Measurements from ENCODE around the gene TCP11L1.
A peak's percentile ranks its signal among the peaks of the same experiment; 100 is the strongest.
"Not testable (repeated sequence)": the region's sequence is repeated elsewhere in the genome, so short reads cannot be mapped to it uniquely, and the experiment has no call there.

TCP11L1 gene

GRCh38 chr11:33048701-33049100 is 9.3 kb downstream of the TCP11L1 start:
- not testable (repeated sequence) for H3K4me3 Mint-ChIP-seq, H3K27me3 Mint-ChIP-seq, H3K9me3 Mint-ChIP-seq, H3K4me1 Mint-ChIP-seq, H3K27ac Mint-ChIP-seq
- H3K36me3 Mint-ChIP-seq: peaks cover 10% of the 10 kb centered on the region

GRCh38 chr11:33049565-33050408 is 10.4 kb downstream of the TCP11L1 start:
- not testable (repeated sequence) for H3K9me3 Mint-ChIP-seq

GRCh38 chr11:33052231-33052630 is 12.9 kb downstream of the TCP11L1 start:
- peaks cover 11% of the 10 kb centered on the region for H3K36me3 Mint-ChIP-seq
- H3K4me1 Mint-ChIP-seq: no peaks in the 10 kb centered on the region
- H3K27me3 Mint-ChIP-seq: no peaks in the 10 kb centered on the region
- no peak overlapping the region for H3K27ac Mint-ChIP-seq
- no peaks in the 10 kb centered on the region for H3K9me3 Mint-ChIP-seq
- no peak overlapping the region for H3K4me3 Mint-ChIP-seq

More at GRCh38 chr11:33049565-33050408, 10.4 kb downstream of the TCP11L1 start:
- not testable (repeated sequence) for H3K4me3 Mint-ChIP-seq, H3K4me1 Mint-ChIP-seq, H3K27ac Mint-ChIP-seq, H3K27me3 Mint-ChIP-seq
- peaks cover 11% of the 10 kb centered on the region for H3K36me3 Mint-ChIP-seq

- Mint-ChIP-seq H3K4me3 (no peak overlapping the region), H3K4me1 (peaks cover 3% of the 10 kb centered on the region), H3K27ac (no peak overlapping the region), H3K36me3 (peaks cover 13% of the 10 kb centered on the region), H3K27me3 (no peaks in the 10 kb centered on the region), H3K9me3 (no peaks in the 10 kb centered on the region)
Measured at GRCh38 chr11:33055375-33055774, 16.0 kb downstream of the TCP11L1 start.

- Mint-ChIP-seq H3K27me3 (no peaks in the 10 kb centered on the region), H3K27ac (no peak overlapping the region), H3K36me3 (peaks cover 14% of the 10 kb centered on the region)
Measured at GRCh38 chr11:33057284-33057683, 17.9 kb downstream of the TCP11L1 start.

GRCh38 chr11:33059331-33060007 is 20.1 kb downstream of the TCP11L1 start:
- Mint-ChIP-seq H3K4me1 (peaks cover 28% of the 10 kb centered on the region), H3K4me3 (no peak overlapping the region), H3K27ac (no peak overlapping the region), H3K9me3 (no peaks in the 10 kb centered on the region), H3K27me3 (no peaks in the 10 kb centered on the region), H3K36me3 (peaks cover 16% of the 10 kb centered on the region)

More at GRCh38 chr11:33057284-33057683, 17.9 kb downstream of the TCP11L1 start:
- peaks cover 7% of the 10 kb centered on the region for H3K4me1 Mint-ChIP-seq
- no peaks in the 10 kb centered on the region for H3K9me3 Mint-ChIP-seq
- H3K4me3 Mint-ChIP-seq: no peak overlapping the region

- Mint-ChIP-seq H3K27me3 (no peaks in the 10 kb centered on the region), H3K4me1 (peaks cover 34% of the 10 kb centered on the region), H3K36me3 (peaks cover 13% of the 10 kb centered on the region), H3K27ac (no peak overlapping the region), H3K9me3 (no peaks in the 10 kb centered on the region), H3K4me3 (no peak overlapping the region)
Measured at GRCh38 chr11:33060271-33060670, 20.9 kb downstream of the TCP11L1 start.

- Mint-ChIP-seq H3K4me3 (no peak overlapping the region), H3K27me3 (no peaks in the 10 kb centered on the region), H3K4me1 (peaks cover 41% of the 10 kb centered on the region), H3K9me3 (no peaks in the 10 kb centered on the region), H3K36me3 (peaks cover 15% of the 10 kb centered on the region), H3K27ac (no peak overlapping the region)
Measured at GRCh38 chr11:33062137-33062536, 22.8 kb downstream of the TCP11L1 start.

- Mint-ChIP-seq H3K4me3 (peak overlapping the region; percentile 3), H3K36me3 (peaks cover 13% of the 10 kb centered on the region), H3K4me1 (peaks cover 41% of the 10 kb centered on the region)
Measured at GRCh38 chr11:33063326-33063881, 24.0 kb downstream of the TCP11L1 start.

GRCh38 chr11:33064033-33064825 is 24.9 kb downstream of the TCP11L1 start:
- H3K36me3 Mint-ChIP-seq: peaks cover 10% of the 10 kb centered on the region
- H3K4me3 Mint-ChIP-seq: no peak overlapping the region
- H3K27me3 Mint-ChIP-seq: no peaks in the 10 kb centered on the region
- H3K27ac Mint-ChIP-seq: no peak overlapping the region
- H3K4me1 Mint-ChIP-seq: peaks cover 41% of the 10 kb centered on the region
- H3K9me3 Mint-ChIP-seq: no peaks in the 10 kb centered on the region

More at GRCh38 chr11:33063326-33063881, 24.0 kb downstream of the TCP11L1 start:
- peak overlapping the region; percentile 63 for H3K27ac Mint-ChIP-seq
- H3K9me3 Mint-ChIP-seq: no peaks in the 10 kb centered on the region
- no peaks in the 10 kb centered on the region for H3K27me3 Mint-ChIP-seq

GRCh38 chr11:33064866-33065265 is 25.5 kb downstream of the TCP11L1 start:
- Mint-ChIP-seq H3K4me1 (peaks cover 41% of the 10 kb centered on the region), H3K4me3 (no peak overlapping the region), H3K27me3 (no peaks in the 10 kb centered on the region), H3K9me3 (no peaks in the 10 kb centered on the region), H3K27ac (no peak overlapping the region), H3K36me3 (peaks cover 9% of the 10 kb centered on the region)

GRCh38 chr11:33065445-33066178 is 26.2 kb downstream of the TCP11L1 start:
- H3K27ac Mint-ChIP-seq: no peak overlapping the region
- no peaks in the 10 kb centered on the region for H3K27me3 Mint-ChIP-seq
- H3K36me3 Mint-ChIP-seq: peaks cover 9% of the 10 kb centered on the region
- no peak overlapping the region for H3K4me3 Mint-ChIP-seq
- H3K4me1 Mint-ChIP-seq: peaks cover 35% of the 10 kb centered on the region
- H3K9me3 Mint-ChIP-seq: no peaks in the 10 kb centered on the region

- Mint-ChIP-seq H3K27me3 (no peaks in the 10 kb centered on the region), H3K9me3 (no peaks in the 10 kb centered on the region), H3K4me3 (no peak overlapping the region), H3K27ac (no peak overlapping the region), H3K4me1 (peaks cover 34% of the 10 kb centered on the region), H3K36me3 (peaks cover 10% of the 10 kb centered on the region)
Measured at GRCh38 chr11:33067294-33067693, 27.9 kb downstream of the TCP11L1 start.

- no peak overlapping the region for H3K27ac Mint-ChIP-seq
- H3K9me3 Mint-ChIP-seq: no peaks in the 10 kb centered on the region
- H3K4me3 Mint-ChIP-seq: no peak overlapping the region
- peaks cover 11% of the 10 kb centered on the region for H3K36me3 Mint-ChIP-seq
- no peaks in the 10 kb centered on the region for H3K27me3 Mint-ChIP-seq
- H3K4me1 Mint-ChIP-seq: peaks cover 20% of the 10 kb centered on the region
Measured at GRCh38 chr11:33068611-33069340, 29.4 kb downstream of the TCP11L1 start.
